Hepatocyte (in vitro differentiated cells): Measurements from ENCODE around the gene MAFF. TPM values are rescaled to one million over a fixed set of nuclear protein-coding genes. Genes with fewer than 3 reads are reported as not detected.
"Not testable (repeated sequence)": the region's sequence is repeated elsewhere in the genome, so short reads cannot be mapped to it uniquely, and the experiment has no call there.

ENCODE experiments used
- DNase-seq: peaks from one replicate; pipeline ENCODE4 v3.0.0-alpha.2; 2016; ENCODE audit warnings: low spot score
- H2AFZ ChIP-seq: fragments of 200-600 bp; sonication (generic); 2 replicates; pipeline ENCODE4 v1.6.0; 2016; ENCODE audit warnings: antibody characterized with exemption, mild to moderate bottlenecking
- H3K27ac ChIP-seq: fragments of 200-600 bp; sonication (generic); 2 replicates; pipeline ENCODE4 v1.5.1; 2016; ENCODE audit warnings: mild to moderate bottlenecking
- H3K27me3 ChIP-seq: fragments of 200-600 bp; sonication (generic); 2 replicates; pipeline ENCODE4 v1.6.1; 2016
- H3K36me3 ChIP-seq: fragments of 200-600 bp; sonication (generic); replicated peaks from 2 replicates; pipeline ENCODE4 v1.5.1; 2016; ENCODE audit warnings: low read depth; ENCODE audit not compliant: insufficient read depth
- H3K4me1 ChIP-seq: fragments of 200-600 bp; sonication (generic); 2 replicates; pipeline ENCODE4 v1.5.1; 2016; ENCODE audit warnings: mild to moderate bottlenecking, moderate library complexity; ENCODE audit not compliant: insufficient read depth
- H3K4me2 ChIP-seq: fragments of 200-600 bp; sonication (generic); 2 replicates; pipeline ENCODE4 v1.6.0; 2016
- H3K4me3 ChIP-seq: fragments of 200-600 bp; sonication (generic); 2 replicates; pipeline ENCODE4 v1.5.1; 2016; ENCODE audit warnings: mild to moderate bottlenecking
- H3K79me2 ChIP-seq: fragments of 200-600 bp; sonication (generic); 2 replicates; pipeline ENCODE4 v1.6.0; 2017; ENCODE audit warnings: mild to moderate bottlenecking
- H3K9me2 ChIP-seq: fragments of 200-600 bp; sonication (generic); replicated peaks from 2 replicates; pipeline ENCODE4 v1.6.0; 2017; ENCODE audit warnings: mild to moderate bottlenecking; ENCODE audit not compliant: insufficient read depth
- H3K9me3 ChIP-seq: fragments of 200-600 bp; sonication (generic); 2 replicates; pipeline ENCODE4 v1.5.1; 2016; ENCODE audit warnings: low read depth, mild to moderate bottlenecking
- H4K20me1 ChIP-seq: fragments of 200-600 bp; sonication (generic); 2 replicates; pipeline ENCODE4 v1.6.0; 2016; ENCODE audit warnings: mild to moderate bottlenecking; ENCODE audit not compliant: insufficient read depth, poor library complexity, severe bottlenecking
- EZH2 ChIP-seq: fragments of 200-600 bp; sonication (generic); IDR thresholded peaks from 2 replicates; pipeline ENCODE4 v1.6.1; 2016; ENCODE audit warnings: antibody characterized with exemption, mild to moderate bottlenecking, borderline replicate concordance
- EZH2phosphoT487 ChIP-seq: fragments of 200-600 bp; sonication (generic); IDR thresholded peaks from one replicate; pipeline ENCODE4 v1.6.1; 2018; ENCODE audit warnings: antibody characterized with exemption, mild to moderate bottlenecking, low read depth, moderate library complexity; ENCODE audit not compliant: unreplicated experiment, severe bottlenecking
- WGBS: methylation state at CpG from one replicate; pipeline ENCODE4 v1.1.6; 2016; ENCODE audit warnings: low lambda C conversion rate; ENCODE audit errors: missing lambda C conversion rate; 5-methylcytosine and 5-hydroxymethylcytosine counted together
- polyA plus RNA-seq: library from polyadenylated mRNA; unstranded; fragments of >200 nt; fragmentation: Nextera tagmentation; extraction: Ambion mirVana; gene quantifications from 2 replicates; pipeline ENCODE4 v1.2.1, GENCODE V29; 2016
- total RNA-seq: library from RNA; depleted of rRNA; stranded (reverse); fragments of >200 nt; gene quantifications from 2 replicates; pipeline ENCODE4 v1.2.3, GENCODE V29; 2014
- TF ChIP-seq, protein P1 (sequence below): fragments of 200-600 bp; sonication (generic); IDR thresholded peaks from 2 replicates; pipeline ENCODE4 v1.5.1; 2016; ENCODE audit warnings: antibody characterized with exemption, mild to moderate bottlenecking; ENCODE audit not compliant: poor library complexity

The MAFF gene
- total RNA-seq (55.9 and 70.4 TPM in 2 replicates), polyA plus RNA-seq (67.2 and 76.3 TPM in 2 replicates)

DNA sequence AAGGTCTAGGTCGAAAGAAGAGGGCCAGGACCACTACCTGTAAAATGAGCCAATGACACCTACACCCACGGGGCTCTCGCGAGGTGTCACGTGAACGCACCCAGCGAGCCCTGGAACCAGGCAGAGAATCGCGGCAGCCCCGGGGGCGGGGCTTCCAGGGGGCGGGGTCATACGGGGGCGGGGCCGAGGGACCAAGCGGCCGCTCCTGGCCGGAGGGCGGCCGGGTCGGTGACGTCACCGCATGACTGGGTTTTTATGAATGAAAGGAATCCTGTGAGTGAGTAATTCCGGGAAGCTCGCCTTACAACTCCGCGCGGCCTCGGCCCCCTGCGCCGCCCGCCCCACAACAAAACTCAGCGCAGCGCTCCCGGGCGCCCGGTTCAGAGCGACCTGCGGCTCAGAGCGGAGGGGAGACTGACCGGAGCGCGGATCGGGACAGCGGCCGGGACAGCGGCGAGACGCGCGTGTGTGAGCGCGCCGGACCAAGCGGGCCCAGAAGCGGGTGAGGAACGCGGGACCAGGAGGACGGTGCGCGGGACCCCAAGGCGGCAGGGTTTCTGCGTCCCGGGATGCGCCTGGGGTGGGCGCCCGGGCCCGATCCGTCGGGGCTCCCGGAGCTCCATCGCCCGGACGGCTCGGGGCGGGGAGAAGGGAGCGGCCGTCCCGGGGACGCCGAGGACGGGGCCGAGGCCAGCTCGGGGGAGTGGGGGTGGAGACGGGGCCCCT lies at the start of gene MAFF:
Gene MAFF (plus strand): TSS at position 284 of the 726 bp plus-strand sequence. CDS start 11,860 bp downstream, outside the sequence.
- no peaks in the 10 kb centered on the region for H3K4me1 ChIP-seq
- peak within 1 kb of the TSS; percentile 32 for H2AFZ ChIP-seq
- H3K79me2 ChIP-seq = peaks cover 37% of the 10 kb centered on the region
- TF ChIP-seq EZH2 = no peak
- peak within 1 kb of the TSS; percentile 66 for H3K4me3 ChIP-seq
- H3K9me2 ChIP-seq = no peaks in the 10 kb centered on the region
- no peaks in the 10 kb centered on the region for H3K36me3 ChIP-seq
- peaks cover 33% of the 10 kb centered on the region for H4K20me1 ChIP-seq
- H3K27ac ChIP-seq = peak within 1 kb of the TSS; percentile 98
- no peaks in the 10 kb centered on the region for H3K27me3 ChIP-seq
- peak within 1 kb of the TSS; percentile 96 for H3K4me2 ChIP-seq
- peak; percentile 99 for DNase-seq
- WGBS = under 1% methylated on average over 69 of the region's 85 CpGs
- H3K9me3 ChIP-seq = no peaks in the 10 kb centered on the region

DNA sequence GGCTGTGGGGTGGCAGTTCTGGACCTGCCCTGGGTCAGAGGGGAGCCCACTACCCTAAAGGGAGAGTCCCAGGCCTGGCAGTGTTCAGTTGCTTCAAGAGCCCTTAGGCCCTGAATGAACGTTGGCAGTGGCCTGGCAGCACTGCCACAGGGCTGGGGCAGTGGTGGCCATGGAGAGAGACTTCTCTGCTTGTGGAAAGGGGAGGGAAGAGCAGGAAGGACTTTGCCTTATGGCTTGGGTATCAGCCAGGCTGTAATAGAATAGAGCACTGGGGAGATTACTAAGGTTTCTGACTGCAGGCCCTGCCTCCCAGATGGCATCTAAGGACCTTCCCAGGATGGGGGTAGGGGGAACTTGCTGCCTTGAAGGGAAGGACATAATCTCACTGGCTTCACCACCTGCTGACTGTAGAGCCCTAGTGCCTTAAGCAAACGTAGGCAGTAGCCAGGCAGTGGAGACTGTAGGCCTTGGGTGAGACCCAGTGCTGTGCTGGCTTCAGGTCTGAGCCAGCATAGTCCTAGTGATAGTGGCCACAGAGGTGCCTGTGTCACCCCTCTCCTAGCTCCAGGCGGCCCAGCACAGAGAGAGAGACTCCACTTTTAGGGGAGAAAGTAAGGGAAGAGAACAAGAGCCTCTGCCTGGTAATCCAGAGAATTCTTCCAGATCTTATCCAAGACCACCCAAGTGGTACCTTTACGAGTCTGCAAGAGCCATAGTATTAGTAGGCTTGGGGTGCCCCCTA lies 47.8 kb upstream of the MAFF start:
- no peaks in the 10 kb centered on the region for H3K27me3 ChIP-seq

DNA sequence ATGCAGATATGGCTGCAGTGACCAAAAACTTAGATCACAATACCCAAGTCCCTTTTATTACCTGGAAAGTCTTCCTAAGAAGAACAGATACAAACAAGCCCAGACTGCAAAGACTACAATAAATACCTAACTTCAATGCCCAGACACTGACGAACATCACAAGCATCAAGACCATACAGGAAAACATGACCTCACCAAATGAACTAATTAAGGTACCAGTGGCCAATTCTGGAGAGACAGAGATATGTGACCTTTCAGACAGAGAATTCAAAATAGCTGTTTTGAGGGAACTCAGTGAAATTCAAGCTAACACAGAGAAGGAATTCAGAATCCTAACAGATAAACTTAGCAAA lies 47.3 kb upstream of the MAFF start:
- 48% methylated on average over 1 of the region's 1 CpG for WGBS
- peak overlapping the region; percentile 71 for H3K27ac ChIP-seq
- DNase-seq, H3K27me3 ChIP-seq, H3K4me3 ChIP-seq, H4K20me1 ChIP-seq, H3K9me2 ChIP-seq, H3K4me2 ChIP-seq, H3K79me2 ChIP-seq, H3K36me3 ChIP-seq, H2AFZ ChIP-seq, H3K9me3 ChIP-seq: not testable (repeated sequence)
- H3K4me1 ChIP-seq = peaks cover 10% of the 10 kb centered on the region

More for the DNA sequence above, 47.8 kb upstream of the MAFF start:
- no peaks in the 10 kb centered on the region for H3K79me2 ChIP-seq
- no peaks in the 10 kb centered on the region for H4K20me1 ChIP-seq
- H3K4me1 ChIP-seq = peaks cover 10% of the 10 kb centered on the region
- H2AFZ ChIP-seq = no peak overlapping the region
- WGBS = 52% methylated on average over 4 of the region's 4 CpGs
- no peaks in the 10 kb centered on the region for H3K36me3 ChIP-seq
- no peak overlapping the region for H3K4me2 ChIP-seq
- no peaks in the 10 kb centered on the region for H3K9me3 ChIP-seq
- DNase-seq = peak; percentile 60
- no peaks in the 10 kb centered on the region for H3K9me2 ChIP-seq
- TF ChIP-seq EZH2phosphoT487 = no peak
- no peak for TF ChIP-seq EZH2
- TF ChIP-seq, protein P1, sequence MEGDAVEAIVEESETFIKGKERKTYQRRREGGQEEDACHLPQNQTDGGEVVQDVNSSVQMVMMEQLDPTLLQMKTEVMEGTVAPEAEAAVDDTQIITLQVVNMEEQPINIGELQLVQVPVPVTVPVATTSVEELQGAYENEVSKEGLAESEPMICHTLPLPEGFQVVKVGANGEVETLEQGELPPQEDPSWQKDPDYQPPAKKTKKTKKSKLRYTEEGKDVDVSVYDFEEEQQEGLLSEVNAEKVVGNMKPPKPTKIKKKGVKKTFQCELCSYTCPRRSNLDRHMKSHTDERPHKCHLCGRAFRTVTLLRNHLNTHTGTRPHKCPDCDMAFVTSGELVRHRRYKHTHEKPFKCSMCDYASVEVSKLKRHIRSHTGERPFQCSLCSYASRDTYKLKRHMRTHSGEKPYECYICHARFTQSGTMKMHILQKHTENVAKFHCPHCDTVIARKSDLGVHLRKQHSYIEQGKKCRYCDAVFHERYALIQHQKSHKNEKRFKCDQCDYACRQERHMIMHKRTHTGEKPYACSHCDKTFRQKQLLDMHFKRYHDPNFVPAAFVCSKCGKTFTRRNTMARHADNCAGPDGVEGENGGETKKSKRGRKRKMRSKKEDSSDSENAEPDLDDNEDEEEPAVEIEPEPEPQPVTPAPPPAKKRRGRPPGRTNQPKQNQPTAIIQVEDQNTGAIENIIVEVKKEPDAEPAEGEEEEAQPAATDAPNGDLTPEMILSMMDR = peak; percentile 16
- no peak overlapping the region for H3K4me3 ChIP-seq
- peak overlapping the region; percentile 71 for H3K27ac ChIP-seq

DNA sequence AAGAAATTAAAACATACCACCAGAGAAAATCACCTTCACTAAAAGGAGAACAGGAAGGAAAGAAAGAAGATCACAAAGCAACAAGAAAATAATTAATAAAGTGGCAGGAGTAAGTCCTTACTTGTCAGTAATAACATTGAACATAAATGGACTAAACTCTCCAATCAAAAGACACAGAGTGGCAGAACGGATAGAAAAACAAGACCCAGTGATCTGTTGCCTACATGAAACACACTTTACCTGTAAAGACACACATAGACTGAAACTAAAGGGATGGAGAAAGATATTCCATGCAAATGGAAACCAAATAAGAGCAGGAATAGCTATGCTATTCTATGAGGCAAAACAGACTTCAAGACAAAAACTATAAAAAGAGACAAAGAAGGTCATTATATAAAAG lies 46.1 kb upstream of the MAFF start:
- H3K4me1 ChIP-seq = peaks cover 10% of the 10 kb centered on the region
- WGBS = 91% methylated on average over 1 of the region's 1 CpG

More for the DNA sequence above, 46.1 kb upstream of the MAFF start:
- TF ChIP-seq, protein P1 = no peak
- no peak for TF ChIP-seq EZH2
- TF ChIP-seq EZH2phosphoT487 = no peak
- Histone ChIP-seq H3K27ac (no peak overlapping the region), H3K27me3 (no peaks in the 10 kb centered on the region), H3K9me2 (no peaks in the 10 kb centered on the region), H3K4me2 (no peak overlapping the region), H3K4me3 (no peak overlapping the region), H2AFZ (no peak overlapping the region), H3K9me3 (no peaks in the 10 kb centered on the region), H3K36me3 (no peaks in the 10 kb centered on the region), H4K20me1 (no peaks in the 10 kb centered on the region), H3K79me2 (no peaks in the 10 kb centered on the region)
- DNase-seq = no peak
